Measurements from ENCODE around the gene KLF7. TPM values are rescaled to one million over a fixed set of nuclear protein-coding genes. Genes with fewer than 3 reads are reported as not detected.

Gene KLF7
- total RNA-seq, 1 experiment from 2014 or later, result 17.1 TPM

GRCh38 chr2:207157162-207157481 is 8.6 kb downstream of the KLF7 start:
- Histone ChIP-seq H3K9me3 (ENCODE audit: control insufficient read depth, insufficient read depth, low read depth, low read length) (no peaks in the 10 kb centered on the region), H3K27me3 (ENCODE audit: control insufficient read depth, insufficient read depth, low read length) (no peaks in the 10 kb centered on the region), H3K4me1 (ENCODE audit: control insufficient read depth, insufficient read depth, low read length) (peaks cover 50% of the 10 kb centered on the region), H3K27ac (ENCODE audit: low read length) (no peak overlapping the region; the same call in 1 of the 2 replicates), H3K4me3 (ENCODE audit: low read depth in 2 of 2, low read length in 2 of 2) (no peak overlapping the region), H3K36me3 (ENCODE audit: control insufficient read depth, insufficient read depth, low read length) (no peaks in the 10 kb centered on the region)
- ATAC-seq (no peak), DNase-seq (ENCODE audit: low read depth, low spot score) (no peak)
- in situ Hi-C loops (cut with HindIII; ENCODE audit: low pct_unique_long_range_greater_than_20kb, low sequenced_read_pairs), result no loop called here
- no TSS peak for BruUV-seq (replicated peaks)
- no peak for TF ChIP-seq CTCF (IDR thresholded peaks at IDR 0.05)
- intact Hi-C loops (cut with micrococcal nuclease; ENCODE audit: unreplicated experiment), result no loop called here
- POLR2A ChIA-PET, result interaction anchor here (0.7 kb wide), 1 partner anchor 69 kb away, joined by 8 read pairs; no protein-coding TSS in a partner anchor
- CTCF ChIA-PET, result interaction anchor here (0.6 kb wide), 1 partner anchor 463 kb away, joined by 4 read pairs; no protein-coding TSS in a partner anchor

- CTCF ChIA-PET, result interaction anchor here (0.5 to 0.6 kb wide), 2 partner anchors 10 to 462 kb away, joined by 4 to 9 read pairs; no protein-coding TSS in a partner anchor
- H3K27ac ChIP-seq (ENCODE audit: low read length), result no peak overlapping the region; the same call in 1 of the 2 replicates
- TF ChIP-seq SIN3A (IDR thresholded peaks at IDR 0.05; ENCODE audit: borderline replicate concordance, insufficient read depth, low read depth, low read length), result no peak
- TF ChIP-seq REST (IDR thresholded peaks at IDR 0.05; ENCODE audit: insufficient read depth in 1 of 2, low read depth in 2 of 2, low read length in 1 of 2), result no peak
- TF ChIP-seq CTCF (IDR thresholded peaks at IDR 0.05), result no peak
- TF ChIP-seq POLR2AphosphoS5 (IDR thresholded peaks at IDR 0.05; ENCODE audit: low read depth, low read length), result no peak
- TF ChIP-seq TCF7L2 (IDR thresholded peaks at IDR 0.05; ENCODE audit: low read depth, low read length), result no peak
- intact Hi-C loops (cut with micrococcal nuclease; ENCODE audit: unreplicated experiment) (no loop called here), in situ Hi-C loops (cut with HindIII; ENCODE audit: low pct_unique_long_range_greater_than_20kb, low sequenced_read_pairs) (no loop called here)
- H3K9me3 ChIP-seq (ENCODE audit: control insufficient read depth, insufficient read depth, low read depth, low read length), result no peaks in the 10 kb centered on the region
- H3K27me3 ChIP-seq (ENCODE audit: control insufficient read depth, insufficient read depth, low read length), result no peaks in the 10 kb centered on the region
- H3K4me3 ChIP-seq (ENCODE audit: low read depth in 2 of 2, low read length in 2 of 2), result no peak overlapping the region
- no TSS peak for BruUV-seq (replicated peaks)
- no peaks in the 10 kb centered on the region for H3K36me3 ChIP-seq (ENCODE audit: control insufficient read depth, insufficient read depth, low read length)
- no peak for DNase-seq (ENCODE audit: low read depth, low spot score)
- no peak for ATAC-seq
- peaks cover 45% of the 10 kb centered on the region for H3K4me1 ChIP-seq (ENCODE audit: control insufficient read depth, insufficient read depth, low read length)
- POLR2A ChIA-PET, result interaction anchor here (0.7 kb wide), 1 partner anchor 68 kb away, joined by 8 read pairs; no protein-coding TSS in a partner anchor
Observed at GRCh38 chr2:207156451-207157161, 9.1 kb downstream of the KLF7 start.
